ENCODE measurements around the gene THBD.

The THBD gene

DNA sequence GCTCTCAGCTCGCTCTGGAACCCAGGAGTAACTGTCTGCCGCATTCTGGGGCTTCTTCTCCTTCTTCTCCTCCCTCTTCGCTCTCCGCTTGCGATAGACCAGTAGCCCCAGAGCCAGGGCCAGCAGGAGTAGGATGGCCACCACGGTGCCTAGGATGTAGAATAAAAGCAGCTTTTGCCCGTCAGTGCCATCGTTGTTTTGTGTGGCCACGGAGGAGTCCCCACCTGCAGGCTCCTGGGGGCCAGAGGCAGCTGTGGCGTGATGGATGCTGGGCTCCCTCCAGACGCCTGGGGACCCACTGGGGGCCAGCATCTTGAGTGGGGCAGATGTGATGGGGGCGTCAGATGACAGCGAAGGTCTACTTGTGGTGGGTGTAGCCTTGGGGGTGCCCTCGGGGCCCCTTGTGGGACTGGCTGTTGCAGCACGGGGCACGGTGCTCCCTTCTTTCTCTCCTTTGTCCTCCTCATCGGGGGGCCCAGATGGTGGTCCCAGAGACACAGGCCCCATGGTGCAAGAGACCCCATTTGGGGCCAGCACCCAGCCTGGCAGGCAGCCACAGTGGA, 34.9 kb upstream of the THBD start:
- DNase-seq (ENCODE audit: low read depth), result no peak

DNA sequence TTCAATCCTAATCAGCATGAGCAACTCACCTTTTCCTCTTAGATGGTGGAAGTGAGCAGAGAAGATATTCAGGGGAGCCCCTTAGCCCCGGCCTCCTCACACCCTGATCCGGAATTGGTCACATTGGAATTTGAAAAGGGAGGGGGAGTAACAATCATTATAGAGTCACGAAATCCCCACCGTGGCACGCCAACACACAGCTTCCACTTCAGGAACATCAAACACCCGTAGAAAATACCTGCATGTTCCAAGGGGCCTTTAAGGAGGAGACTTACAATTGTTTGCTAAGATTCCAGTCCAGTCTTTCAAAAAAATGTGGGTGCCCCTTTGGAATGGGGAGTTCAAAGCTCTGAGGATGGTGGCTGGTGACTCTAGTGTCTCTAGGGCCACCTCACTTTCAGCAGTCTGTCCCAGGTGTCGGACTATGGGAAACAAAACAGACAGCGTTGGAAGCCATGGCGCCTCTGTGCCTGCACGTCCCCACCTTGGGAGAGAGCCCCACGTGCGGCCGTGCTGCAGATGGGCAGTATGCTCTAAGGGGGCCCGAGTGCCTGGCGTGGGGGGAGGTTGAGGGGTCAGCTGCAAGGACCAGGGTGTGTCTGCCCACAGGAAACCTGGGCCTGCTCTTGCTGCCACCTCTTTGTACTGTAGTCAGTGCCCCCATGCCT, 34.2 kb upstream of the THBD start:
- DNase-seq (ENCODE audit: low read depth), result no peak

DNA sequence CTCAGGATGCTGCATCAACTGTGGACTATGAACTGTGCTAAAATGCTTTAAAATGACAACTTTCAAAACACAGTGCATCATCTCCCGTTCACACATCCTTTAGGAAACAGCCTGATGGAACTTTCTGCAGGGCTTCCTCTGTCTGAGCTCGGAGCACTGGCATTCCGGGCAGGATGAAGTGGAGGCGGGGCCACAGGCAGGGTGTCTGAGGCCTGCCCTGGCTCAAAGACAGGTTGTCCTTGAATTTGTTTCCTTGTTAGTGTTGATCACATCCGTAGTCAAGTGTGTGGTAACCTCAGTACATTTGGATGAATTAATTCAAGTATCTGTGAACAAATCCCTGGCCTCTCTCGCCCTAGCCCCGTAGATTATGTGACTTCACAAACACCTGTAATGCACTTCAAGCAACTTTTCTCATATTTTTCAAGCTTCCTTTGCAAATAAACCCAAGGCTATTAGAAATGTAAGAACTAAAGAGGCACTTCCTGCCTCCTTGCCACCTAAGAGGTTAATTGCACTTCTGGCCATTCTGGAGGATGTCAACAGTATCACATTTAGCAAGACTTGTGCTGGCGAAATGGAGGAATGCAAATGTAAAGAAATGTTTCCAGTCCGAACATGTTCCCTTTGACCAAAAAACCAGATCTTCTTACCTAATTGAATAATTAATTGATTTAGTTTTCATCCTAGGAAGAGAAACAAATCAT, 33.5 kb upstream of the THBD start:
- DNase-seq (ENCODE audit: low read depth), result no peak

DNA sequence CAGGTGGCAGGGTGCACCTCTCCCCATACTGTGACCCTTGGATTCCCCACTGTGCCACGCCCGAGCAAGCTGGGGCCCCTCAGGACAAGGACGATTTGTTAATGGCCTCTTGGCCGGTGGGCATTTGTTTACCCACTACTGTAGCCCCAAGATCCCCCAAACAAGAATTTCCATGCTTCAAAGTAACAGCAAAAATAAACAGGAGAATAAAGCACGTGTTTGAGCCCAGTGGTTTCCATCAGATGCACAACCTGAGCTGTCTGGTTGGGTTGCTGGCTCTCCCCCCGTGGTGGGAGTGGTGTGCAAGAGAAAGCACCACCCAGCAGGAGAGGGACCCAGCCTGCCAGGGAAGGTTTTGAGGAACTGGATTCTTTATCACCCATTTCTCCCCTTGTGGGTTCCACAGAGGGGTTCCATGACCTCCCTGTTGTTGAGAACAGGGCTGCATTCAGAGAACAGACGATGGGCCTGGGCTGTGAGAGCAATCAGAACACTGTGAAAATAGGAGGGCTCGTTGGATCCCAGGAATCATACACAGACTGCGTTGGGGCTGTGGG, 31.9 kb upstream of the THBD start:
- DNase-seq (ENCODE audit: low read depth), result no peak

DNA sequence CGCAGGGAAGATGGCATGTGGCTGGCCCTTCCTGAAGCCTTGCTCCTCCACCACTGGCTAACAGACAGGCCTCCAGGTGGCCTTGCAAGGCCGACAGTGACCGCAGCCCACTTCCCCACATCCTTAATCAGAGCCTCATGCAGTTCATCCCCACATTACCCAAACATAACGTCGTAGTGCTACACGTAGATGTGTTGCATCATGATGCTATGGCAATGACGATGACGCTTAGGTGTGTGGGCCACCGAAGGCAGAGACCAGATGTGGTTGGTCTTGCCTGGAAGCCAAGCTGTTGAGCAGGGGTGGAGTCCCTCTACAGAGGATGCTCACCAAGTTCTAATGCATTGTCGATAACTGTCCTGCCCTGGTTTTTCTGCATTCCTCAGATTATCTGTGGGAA, 31.0 kb upstream of the THBD start:
- DNase-seq (ENCODE audit: low read depth), result no peak

DNA sequence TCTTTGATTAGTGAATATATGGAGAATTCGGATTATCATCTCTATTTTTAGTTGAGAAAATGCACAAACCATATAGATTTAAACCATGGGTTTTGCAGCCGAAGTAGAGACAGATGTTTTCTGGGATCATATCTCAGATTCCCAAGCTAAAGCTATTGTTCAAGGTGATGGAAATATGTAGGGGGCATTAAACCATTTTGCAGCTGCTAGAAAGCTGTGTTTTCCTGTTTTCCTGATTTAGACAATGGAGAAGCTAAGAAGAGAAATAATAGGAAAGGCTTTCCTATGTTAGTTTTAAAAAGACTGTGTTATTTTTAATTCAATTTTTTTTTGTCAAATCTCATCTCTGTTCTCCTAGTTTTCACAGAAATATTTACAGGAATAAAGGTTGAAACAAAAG, 30.5 kb upstream of the THBD start:
- DNase-seq (ENCODE audit: low read depth), result no peak

DNA sequence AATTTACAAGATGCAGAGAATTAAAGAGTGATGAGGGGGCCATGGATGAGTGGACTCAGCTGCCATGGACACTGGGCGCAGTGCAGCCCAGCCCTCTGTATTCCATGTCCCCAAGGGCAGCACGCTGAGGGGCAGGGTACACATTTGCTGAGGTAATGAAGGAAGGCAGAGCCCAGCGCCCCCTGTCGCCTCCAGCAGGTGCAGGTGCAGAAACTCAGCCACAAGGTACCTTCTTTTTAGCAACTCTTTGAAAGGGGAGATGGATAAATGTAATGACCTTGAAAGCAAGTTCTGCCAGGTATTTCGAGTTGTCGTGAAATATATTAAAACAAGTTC, 29.5 kb upstream of the THBD start:
- DNase-seq (ENCODE audit: low read depth), result no peak

DNA sequence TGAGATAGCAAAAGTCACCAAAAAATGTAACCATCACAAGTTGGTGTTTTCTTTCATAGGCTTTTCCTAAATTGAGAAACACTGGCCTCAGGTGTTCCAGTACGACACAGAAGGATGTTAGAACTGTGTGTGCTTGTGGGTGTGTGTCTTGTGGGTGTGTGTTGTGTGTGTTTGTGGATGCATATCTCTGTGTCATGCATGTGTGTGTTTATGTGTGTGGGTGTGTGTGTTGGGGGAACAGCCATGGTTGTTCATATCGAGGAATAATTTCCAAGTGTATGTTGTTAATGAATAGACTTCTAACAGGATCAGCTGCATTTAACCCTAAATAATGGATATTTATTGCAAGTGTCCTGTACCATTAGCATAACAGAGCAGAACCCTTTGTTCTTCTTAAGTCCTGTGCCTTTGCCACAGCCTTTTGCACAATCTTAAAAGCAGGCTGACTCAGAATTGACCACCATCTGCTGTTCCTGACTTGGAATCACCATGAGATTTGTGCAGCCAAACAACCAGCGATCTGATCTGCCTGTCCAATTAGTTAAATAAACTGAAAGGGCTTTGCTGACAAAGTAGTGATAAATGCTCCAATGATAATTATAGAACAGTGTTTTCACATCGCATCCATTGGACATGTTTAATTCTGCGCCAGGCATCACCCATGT, 29.0 kb upstream of the THBD start:
- peak; percentile 80 for DNase-seq (ENCODE audit: low read depth)

DNA sequence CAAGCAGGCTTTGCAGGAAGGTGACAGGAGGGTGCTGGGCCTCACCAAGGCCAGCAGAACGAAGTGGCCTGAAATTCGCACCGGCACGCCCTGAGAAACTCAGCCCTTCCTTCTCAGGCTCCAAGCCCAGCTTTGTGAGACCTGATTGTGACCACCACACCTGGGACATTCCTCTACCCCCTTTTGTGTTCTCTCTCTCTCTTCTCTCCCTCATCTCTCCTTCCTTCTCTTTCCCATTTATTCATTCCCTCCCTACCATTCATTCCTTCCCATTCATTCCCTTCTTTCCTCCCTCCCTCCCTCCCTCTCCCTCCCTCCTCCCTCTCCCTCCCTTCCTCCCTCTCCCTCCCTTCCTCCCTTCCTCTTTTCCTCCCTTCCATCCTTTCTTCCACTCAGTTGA, 27.8 kb upstream of the THBD start:
- no peak for DNase-seq (ENCODE audit: low read depth)

DNA sequence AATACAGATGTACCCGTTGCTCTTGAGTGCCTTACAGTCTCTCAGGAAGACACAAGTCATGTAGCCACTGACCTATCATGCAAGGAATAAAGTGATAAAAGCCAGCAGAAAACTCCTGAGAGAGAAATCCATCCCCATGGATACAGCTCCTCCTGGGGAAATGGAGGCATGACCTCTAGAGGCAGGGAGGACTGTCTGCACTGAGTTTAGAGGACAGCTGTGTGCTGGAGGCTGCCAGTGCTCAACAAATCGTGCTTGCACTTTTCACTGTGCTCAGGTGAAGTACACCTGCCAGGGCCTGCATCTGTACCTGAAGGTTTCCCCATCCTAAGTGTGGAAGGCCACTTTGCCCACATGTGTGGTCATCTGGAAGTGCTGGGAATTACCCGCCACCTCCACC, 24.6 kb upstream of the THBD start:
- DNase-seq (ENCODE audit: low read depth), result no peak

DNA sequence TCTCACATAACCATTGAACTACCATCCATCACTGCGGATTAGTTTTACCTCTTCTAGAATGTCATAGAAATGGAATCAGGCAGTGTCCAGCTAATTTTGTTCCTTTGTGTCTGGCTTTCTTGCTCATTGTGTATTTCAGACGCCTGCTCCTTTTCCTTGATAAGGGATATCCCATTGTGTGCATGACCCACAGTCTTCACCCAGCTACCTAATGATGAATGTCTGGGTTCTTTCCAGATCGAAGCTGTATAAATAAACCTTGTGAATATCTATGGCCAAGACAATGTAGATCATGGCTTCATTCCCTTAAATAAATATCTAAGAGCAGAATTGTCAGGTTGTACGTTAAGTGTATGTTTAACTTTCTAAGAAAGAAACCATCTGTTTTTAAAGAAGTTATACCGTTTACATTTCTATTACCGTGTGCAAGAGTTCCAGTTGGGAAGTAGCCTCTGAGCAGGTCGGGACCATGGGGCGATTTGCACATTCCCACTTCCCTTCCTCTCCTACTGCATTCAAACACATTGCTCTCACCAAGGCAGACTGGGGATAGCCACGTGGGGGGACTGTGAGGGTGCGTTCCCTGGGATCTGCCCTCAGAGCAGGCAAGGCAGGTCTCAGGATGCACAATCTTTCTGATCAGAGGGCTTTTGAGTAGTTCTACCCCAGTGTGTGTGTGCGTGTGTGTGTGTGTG, 23.6 kb upstream of the THBD start:
- no peak for DNase-seq (ENCODE audit: low read depth)

DNA sequence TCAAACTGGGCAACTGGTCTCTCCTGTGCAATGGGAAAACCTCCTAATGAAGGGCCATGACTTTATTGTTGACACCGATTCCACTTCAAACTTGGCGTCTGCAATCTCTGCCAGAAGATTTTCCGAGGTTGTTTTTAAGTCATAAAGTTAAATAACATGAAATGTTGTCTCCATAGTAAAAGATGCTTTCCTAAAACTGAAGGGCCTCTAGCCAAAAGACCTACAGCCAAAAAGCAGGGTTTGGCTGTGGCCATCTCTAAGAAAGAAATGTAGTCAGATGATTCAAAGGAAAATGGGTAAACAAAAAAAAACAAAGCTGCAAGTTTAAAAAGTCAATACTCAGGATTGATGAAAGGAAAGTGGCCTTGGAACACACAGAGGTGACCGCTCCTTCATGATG, 22.5 kb upstream of the THBD start:
- DNase-seq (ENCODE audit: low read depth), result no peak

DNA sequence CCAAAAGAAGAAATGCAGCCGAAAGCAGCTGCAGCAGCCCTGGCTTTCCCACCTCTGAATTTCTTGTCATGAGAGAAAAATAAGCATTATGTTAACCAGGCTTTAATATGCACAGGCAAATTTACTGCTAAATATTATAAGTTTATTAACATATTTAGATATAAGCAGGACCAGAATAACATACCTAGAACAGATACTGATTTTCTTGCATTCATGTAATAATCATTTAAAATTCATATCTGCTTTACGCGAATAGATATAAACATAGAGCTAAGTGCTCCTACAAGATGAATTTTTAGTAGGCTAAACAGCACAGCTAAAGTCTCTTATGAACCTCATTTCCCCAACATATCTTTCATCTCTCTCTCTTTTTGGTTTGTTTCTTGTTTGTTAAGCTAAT, 21.9 kb upstream of the THBD start:
- DNase-seq (ENCODE audit: low read depth), result no peak

DNA sequence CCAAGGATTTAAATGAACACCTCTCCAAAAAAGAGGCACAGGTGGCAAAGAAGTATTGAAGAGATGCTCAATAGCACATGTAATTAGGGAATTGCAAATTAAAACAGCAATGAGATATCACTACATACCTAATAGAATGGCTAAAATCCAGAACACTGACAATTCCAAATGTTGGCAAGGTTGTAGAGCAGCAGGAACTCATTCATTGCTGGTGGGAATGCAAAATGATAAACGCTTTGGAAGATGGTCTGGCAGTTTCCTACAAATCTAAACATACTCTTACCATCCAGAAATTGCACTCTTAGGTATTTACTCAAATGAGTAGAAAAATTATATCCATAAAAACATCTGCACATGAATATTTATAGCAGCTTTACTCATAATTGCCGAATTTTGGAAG, 19.6 kb upstream of the THBD start:
- no peak for DNase-seq (ENCODE audit: low read depth)

DNA sequence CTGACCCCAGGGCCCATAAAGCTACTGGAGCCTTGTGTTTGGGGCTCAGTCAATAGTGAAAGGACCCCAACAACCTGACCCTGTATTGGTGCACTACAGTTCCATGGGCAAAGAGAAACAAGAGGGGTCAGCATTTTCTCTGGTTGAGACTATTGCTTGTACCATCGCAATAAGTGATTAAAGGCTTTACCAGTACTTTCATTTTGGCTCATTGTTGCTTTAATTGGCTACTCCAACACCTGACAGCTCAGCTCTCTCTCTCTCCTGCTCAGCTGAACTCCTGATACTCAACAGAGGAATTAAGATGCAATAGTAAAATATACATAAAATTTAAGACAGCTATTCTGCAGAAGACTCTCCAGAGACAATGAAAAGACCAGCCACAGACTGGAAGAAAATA, 18.8 kb upstream of the THBD start:
- DNase-seq (ENCODE audit: low read depth), result no peak

DNA sequence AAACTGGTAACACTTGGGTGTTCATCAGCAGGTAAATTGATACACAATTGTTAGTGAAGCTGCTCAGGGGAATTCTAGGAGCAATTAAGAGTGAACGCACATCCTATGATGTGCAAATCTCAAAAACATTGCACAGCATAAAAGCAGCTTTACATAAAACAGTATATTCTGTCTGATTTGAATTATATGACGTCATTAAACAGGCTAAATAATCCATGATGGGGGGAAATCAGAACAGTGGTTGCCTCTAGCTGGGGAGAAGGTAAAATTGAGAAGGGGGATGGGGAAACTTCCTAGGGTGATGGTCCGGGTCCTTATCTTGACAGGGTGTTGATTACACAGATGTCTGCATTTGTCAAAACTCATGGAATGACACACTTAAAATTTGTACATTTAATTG, 17.3 kb upstream of the THBD start:
- no peak for DNase-seq (ENCODE audit: low read depth)

DNA sequence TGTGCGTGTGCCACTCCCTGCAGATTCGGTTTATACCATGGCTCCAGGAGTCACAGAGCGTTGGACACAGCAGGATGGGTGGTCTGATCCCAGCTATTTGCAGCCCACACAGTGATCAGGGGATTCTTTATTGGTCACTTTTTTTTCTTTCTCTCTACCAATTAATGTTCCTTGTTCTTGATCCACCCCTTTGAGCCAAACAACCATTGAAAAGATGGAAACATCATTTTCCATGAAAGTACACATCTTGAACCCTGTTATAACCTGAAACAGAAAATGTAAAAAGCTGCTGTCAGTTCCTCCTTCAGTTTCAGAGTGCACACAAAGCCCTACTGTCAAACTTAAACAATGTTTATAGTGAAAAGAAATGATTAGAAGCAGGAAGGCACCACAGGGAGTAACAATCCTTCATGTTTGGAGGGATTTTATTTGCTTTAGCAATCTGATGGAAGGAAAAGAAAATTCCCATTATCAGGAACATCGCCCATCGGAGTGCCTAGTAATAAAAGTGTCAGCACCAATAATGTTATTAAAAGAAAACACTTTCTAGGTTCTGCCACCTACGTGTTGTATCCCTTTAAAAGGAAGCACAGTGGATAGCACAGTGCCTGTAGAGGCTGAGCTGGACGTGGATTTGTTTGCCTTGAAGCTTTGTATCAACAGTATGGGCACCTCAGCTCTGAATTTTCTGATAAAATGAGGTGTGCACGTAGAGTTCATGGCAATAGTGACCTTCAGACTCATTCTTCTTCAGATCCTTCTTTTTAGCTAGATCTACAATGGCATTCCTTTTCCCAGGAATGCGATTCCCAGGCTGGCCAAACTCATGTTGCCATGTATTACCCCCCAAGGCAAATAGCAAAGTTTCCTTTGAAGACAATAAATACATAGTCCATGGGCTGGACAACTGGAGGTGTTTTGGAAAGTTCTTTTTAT, 16.1 kb upstream of the THBD start:
- DNase-seq (ENCODE audit: low read depth), result no peak

DNA sequence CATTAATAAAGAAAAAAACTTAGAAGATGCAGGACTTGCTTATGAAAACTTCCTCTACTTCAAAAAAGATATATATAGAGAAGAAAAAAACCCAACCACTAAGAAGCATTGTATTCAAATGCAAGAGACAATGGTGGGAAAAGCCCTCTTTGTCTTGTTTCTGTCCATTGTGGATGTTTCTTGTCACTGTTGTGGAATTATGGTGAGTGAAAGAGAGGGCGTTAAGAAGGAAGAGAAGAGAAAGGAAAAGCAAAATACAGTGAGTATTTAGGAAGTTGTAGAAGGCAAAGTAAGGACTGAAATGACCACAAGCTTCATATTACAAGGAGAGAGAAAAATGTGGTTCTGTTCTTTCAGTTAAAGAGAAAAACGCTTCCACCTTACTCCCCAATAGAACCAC, 14.1 kb upstream of the THBD start:
- no peak for DNase-seq (ENCODE audit: low read depth)

DNA sequence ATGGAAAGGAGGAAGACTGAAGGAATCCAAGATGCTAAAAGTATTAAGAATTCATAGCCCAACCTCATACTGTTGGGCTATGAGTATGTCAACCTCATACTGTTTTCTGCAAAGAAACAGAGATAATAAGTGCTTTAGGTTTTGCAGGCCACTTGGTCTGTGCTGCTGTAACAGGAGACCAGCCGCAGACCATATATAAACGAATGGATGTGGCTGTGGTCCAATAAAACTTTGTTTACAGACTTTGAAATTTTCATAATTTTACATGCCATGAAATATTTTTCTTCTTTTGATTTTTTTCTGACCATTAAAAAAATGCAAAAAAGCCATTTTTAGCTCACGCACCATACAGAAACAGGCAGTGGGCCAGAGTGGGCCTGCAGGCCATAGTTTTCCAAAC, 13.7 kb upstream of the THBD start:
- DNase-seq (ENCODE audit: low read depth), result no peak

DNA sequence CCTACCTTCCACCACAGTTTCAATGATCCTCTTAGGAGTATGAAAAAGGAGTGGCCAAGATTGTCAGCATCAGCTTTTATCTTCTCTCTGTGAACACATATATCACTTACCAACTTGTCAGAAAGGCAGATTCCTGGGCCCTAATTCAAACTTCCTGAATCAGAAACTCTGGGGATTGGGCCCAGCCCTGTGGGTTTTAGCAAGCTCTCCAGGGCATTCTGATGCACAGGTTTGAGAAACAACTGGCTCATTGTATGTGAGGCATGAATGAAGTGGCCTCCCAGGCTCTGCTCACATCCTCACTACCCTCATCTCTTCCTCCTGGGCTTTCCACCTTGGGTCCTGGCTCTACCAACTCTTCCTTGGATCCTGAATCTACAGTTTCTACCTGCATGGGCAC, 13.2 kb upstream of the THBD start:
- DNase-seq (ENCODE audit: low read depth), result no peak

Measured in fibroblast of gingiva (primary cell).